Type B pancreatic cell (in vitro differentiated cells): ENCODE measurements around the gene ADGRF5. TPM values are rescaled to one million over a fixed set of nuclear protein-coding genes. Genes with fewer than 3 reads are reported as not detected.

ENCODE experiments used
- DNase-seq: peaks from one replicate; pipeline ENCODE4 v3.0.0; 2021; ENCODE audit warnings: mixed read lengths; ENCODE audit not compliant: unreplicated experiment; ENCODE audit errors: extremely low spot score
- H3K27ac Mint-ChIP-seq: 2 replicates; pipeline ENCODE4 v1.8.0; 2021; ENCODE audit warnings: mild to moderate bottlenecking, mixed read lengths
- H3K27me3 Mint-ChIP-seq: 2 replicates; pipeline ENCODE4 v1.8.0; 2021; ENCODE audit warnings: mixed read lengths
- H3K36me3 Mint-ChIP-seq: 2 replicates; pipeline ENCODE4 v1.8.0; 2021; ENCODE audit warnings: mixed read lengths
- H3K4me1 Mint-ChIP-seq: one replicate; pipeline ENCODE4 v1.8.0; 2021; ENCODE audit warnings: mixed read lengths; ENCODE audit not compliant: unreplicated experiment
- H3K4me3 Mint-ChIP-seq: 2 replicates; pipeline ENCODE4 v1.8.0; 2021; ENCODE audit warnings: mild to moderate bottlenecking, mixed read lengths
- H3K9me3 Mint-ChIP-seq: 2 replicates; pipeline ENCODE4 v1.8.0; 2021; ENCODE audit warnings: mixed read lengths
- total RNA-seq: library from RNA; stranded (reverse); gene quantifications from 2 replicates; pipeline ENCODE4 v1.2.1, GENCODE V29; 2021; ENCODE audit warnings: low replicate concordance
- TF ChIP-seq, protein P1 (sequence below): fragments of 200-600 bp; sonication (generic); conservative IDR thresholded peaks from 2 replicates; pipeline ENCODE4 v1.5.0; 2021; ENCODE audit warnings: antibody characterized with exemption, mild to moderate bottlenecking

Gene ADGRF5
- total RNA-seq, 1 donor from 2014 or later: 0.58 TPM

DNA sequence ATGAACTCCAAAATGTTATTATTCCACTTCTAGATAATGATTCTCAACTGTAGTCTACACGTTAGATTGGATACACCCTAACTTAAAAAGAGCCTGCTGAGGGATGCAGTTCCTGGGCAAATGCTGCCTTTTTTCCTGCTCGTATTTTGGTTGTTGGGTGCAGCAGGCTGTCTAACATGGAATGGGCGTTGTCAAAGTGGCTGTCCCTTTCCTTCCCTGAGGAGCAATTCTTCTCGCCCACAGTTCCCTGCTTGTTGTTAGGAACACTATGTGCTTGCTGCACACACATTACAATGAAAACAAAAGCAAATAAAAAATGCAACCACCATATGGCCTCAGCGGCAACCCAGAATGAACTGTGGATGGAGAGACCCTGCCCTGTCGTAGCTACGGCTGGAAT is 1.7 kb upstream of the ADGRF5 start:
- Mint-ChIP-seq H3K4me1 (no peaks in the 10 kb centered on the region), H3K27ac (no peak overlapping the region), H3K36me3 (no peaks in the 10 kb centered on the region), H3K9me3 (peaks cover 10% of the 10 kb centered on the region), H3K4me3 (no peak overlapping the region), H3K27me3 (no peaks in the 10 kb centered on the region)
- no peak for DNase-seq
- TF ChIP-seq, protein P1, sequence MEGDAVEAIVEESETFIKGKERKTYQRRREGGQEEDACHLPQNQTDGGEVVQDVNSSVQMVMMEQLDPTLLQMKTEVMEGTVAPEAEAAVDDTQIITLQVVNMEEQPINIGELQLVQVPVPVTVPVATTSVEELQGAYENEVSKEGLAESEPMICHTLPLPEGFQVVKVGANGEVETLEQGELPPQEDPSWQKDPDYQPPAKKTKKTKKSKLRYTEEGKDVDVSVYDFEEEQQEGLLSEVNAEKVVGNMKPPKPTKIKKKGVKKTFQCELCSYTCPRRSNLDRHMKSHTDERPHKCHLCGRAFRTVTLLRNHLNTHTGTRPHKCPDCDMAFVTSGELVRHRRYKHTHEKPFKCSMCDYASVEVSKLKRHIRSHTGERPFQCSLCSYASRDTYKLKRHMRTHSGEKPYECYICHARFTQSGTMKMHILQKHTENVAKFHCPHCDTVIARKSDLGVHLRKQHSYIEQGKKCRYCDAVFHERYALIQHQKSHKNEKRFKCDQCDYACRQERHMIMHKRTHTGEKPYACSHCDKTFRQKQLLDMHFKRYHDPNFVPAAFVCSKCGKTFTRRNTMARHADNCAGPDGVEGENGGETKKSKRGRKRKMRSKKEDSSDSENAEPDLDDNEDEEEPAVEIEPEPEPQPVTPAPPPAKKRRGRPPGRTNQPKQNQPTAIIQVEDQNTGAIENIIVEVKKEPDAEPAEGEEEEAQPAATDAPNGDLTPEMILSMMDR: no peak

DNA sequence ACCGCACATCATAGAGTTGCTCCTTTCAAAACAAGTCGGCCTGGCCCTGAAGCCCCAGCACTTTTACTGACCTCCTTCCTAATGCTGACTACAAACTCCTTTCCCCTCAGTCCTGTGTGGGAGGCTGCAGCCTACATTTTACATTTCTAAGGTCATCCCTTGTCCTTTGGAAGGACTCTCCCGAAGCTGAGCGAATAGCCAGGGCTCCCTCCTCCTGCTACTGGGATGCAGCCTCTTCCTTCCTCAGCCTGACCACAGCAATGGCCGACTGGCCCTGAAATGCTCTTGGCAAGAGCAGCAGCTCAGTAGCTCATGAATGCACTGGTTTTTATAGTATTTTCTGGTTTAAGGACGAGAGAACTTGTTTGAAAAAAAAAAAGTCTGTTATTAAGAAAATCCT is 679 bp downstream of the ADGRF5 start:
- no peaks in the 10 kb centered on the region for H3K36me3 Mint-ChIP-seq
- H3K4me3 Mint-ChIP-seq: no peak overlapping the region
- TF ChIP-seq, protein P1: no peak
- no peaks in the 10 kb centered on the region for H3K27me3 Mint-ChIP-seq
- peaks cover 6% of the 10 kb centered on the region for H3K4me1 Mint-ChIP-seq
- H3K9me3 Mint-ChIP-seq: peaks cover 10% of the 10 kb centered on the region
- no peak overlapping the region for H3K27ac Mint-ChIP-seq
- no peak for DNase-seq

DNA sequence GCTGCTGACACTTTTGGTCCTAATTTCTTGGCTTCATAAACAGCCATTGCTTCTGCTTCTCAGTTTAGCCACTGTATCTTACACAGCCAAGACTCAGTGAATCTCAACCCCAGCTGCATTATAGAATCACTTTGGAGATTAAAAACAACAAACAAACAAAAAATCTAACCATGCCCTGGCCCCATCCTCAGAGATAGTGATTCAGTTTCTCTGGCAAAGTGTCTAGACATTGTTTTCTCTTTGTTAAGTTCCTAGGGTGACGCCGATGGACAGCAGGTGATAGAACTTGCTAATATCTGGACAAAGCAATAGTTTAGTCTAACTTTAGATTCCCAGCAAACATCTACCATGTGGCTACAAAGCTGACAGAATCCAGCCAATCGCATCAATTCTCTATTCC is 2.9 kb downstream of the ADGRF5 start:
- no peak for DNase-seq
- Mint-ChIP-seq H3K36me3 (no peaks in the 10 kb centered on the region), H3K27ac (no peak overlapping the region), H3K27me3 (no peaks in the 10 kb centered on the region), H3K4me1 (peaks cover 11% of the 10 kb centered on the region), H3K9me3 (no peaks in the 10 kb centered on the region), H3K4me3 (no peak overlapping the region)
- TF ChIP-seq, protein P1: no peak

GRCh38 chr6:46917002-46917545 is 4.7 kb downstream of the ADGRF5 start:
- DNase-seq: no peak
- Mint-ChIP-seq H3K27me3 (no peaks in the 10 kb centered on the region), H3K4me1 (peaks cover 15% of the 10 kb centered on the region), H3K36me3 (no peaks in the 10 kb centered on the region), H3K9me3 (no peaks in the 10 kb centered on the region), H3K4me3 (no peak overlapping the region), H3K27ac (no peak overlapping the region)
- TF ChIP-seq, protein P1: no peak

DNA sequence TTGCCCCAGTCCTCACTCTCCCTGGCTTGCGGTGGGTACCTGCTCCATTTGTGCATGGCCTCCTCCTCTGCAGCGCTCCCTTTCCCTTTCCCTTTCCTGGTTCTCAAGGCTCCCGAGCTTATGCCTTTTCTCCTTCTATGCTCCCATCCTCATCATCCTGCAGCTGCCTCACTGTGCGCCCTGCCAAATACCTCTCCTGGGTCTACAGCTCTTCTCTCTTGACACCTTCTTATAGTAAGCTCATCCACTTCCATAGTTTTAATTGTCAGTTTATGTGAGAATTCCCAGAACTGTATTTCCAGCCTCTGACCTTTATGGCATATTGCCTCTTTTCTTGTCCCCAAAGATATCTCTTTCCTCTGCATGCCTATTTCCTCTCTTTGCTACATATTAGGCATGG is 5.9 kb downstream of the ADGRF5 start:
- H3K4me1 Mint-ChIP-seq: peaks cover 15% of the 10 kb centered on the region
- H3K9me3 Mint-ChIP-seq: no peaks in the 10 kb centered on the region
- TF ChIP-seq, protein P1: no peak
- no peak overlapping the region for H3K4me3 Mint-ChIP-seq
- H3K36me3 Mint-ChIP-seq: no peaks in the 10 kb centered on the region
- no peak for DNase-seq
- no peak overlapping the region for H3K27ac Mint-ChIP-seq
- H3K27me3 Mint-ChIP-seq: no peaks in the 10 kb centered on the region

DNA sequence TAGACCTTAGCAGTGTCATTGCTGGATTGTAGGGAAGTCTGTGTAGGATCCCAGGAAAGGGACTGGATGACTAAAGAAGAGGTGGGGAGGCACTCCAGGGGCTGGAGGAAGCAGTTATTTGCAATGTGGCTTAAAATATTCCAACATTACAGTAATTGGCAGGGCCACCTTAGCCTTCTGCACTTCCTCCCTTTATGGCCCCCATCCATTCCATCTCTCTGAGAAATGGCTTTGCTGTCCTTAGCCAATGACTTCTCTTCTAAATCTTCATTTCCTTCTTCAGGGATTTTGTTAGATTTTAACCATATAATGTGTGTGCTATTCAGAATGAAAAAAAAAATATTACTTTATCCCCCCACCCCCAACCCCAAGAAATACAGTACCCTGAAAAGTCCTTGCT is 6.4 kb downstream of the ADGRF5 start:
- H3K9me3 Mint-ChIP-seq: no peaks in the 10 kb centered on the region
- TF ChIP-seq, protein P1: no peak
- no peak for DNase-seq
- no peak overlapping the region for H3K27ac Mint-ChIP-seq
- peaks cover 15% of the 10 kb centered on the region for H3K4me1 Mint-ChIP-seq
- no peak overlapping the region for H3K4me3 Mint-ChIP-seq
- H3K27me3 Mint-ChIP-seq: no peaks in the 10 kb centered on the region
- no peaks in the 10 kb centered on the region for H3K36me3 Mint-ChIP-seq
